ENCODE results near the gene C16orf92.

GRCh38 chr16:29995324-29995910 is 27.6 kb upstream of the C16orf92 start, which contains the start of gene HIRIP3:
- TF ChIP-seq GATA2 (IDR thresholded peaks at IDR 0.05; ENCODE audit: insufficient read depth, insufficient read length, low read depth, low read length) (no peak), FOS (IDR thresholded peaks at IDR 0.05; ENCODE audit: borderline replicate concordance, insufficient read depth, low read length) (no peak), CTCF (IDR thresholded peaks at IDR 0.05; ENCODE audit: extremely low read depth in 1 of 2, insufficient read depth in 1 of 2, low read depth in 1 of 2, low read length in 2 of 2) (no peak), MAX (IDR thresholded peaks at IDR 0.05; ENCODE audit: insufficient read depth, insufficient read length) (no peak)

Measured in endothelial cell of umbilical vein (primary cell).